ENCODE data around the gene PCDH9.
"Not testable (repeated sequence)": the region's sequence is repeated elsewhere in the genome, so short reads cannot be mapped to it uniquely, and the experiment has no call there.

PCDH9 gene

DNA sequence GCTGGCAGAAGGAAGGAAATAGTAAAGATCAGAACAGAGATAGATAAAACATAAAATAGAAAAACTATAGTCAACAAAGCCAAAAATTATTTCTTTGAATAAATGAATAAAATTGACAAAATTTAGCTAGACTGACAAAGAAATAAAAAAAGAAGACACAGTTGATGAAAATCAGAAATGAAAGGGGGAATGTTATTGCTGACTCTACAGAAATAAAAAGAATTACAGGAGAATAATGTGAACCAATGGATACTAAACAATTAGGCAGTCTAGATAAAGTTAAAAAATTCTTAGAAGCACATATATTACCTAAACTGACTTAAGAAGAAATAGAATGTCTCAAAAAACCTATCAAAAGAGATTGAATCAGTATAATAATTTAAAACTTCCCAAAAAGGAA is 933.8 kb downstream of the PCDH9 start:
- intact Hi-C loops (cut with DNase I): no loop called here

DNA sequence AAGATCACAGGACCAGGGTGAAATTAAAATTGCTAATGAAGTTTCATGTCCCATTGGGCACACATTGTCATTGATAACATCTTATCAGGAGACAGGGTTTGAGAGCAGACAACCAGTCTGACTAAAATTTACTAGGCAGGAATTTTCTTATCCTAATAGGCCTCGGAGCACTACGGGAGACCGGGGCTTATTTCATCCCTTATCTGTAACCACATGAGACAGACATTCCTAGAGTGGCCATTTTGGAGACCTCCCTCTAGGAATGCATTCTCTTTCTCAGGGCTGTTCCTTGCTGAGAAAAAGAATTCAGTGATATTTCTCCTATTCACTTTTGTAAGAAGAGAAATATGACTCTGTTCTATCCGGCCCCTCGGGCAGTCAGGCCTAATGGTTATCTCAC is 943.3 kb downstream of the PCDH9 start:
- DNase-seq; intact Hi-C loops (cut with DNase I): not testable (repeated sequence)

More for the DNA sequence above, 933.8 kb downstream of the PCDH9 start:
- DNase-seq: no peak

DNA sequence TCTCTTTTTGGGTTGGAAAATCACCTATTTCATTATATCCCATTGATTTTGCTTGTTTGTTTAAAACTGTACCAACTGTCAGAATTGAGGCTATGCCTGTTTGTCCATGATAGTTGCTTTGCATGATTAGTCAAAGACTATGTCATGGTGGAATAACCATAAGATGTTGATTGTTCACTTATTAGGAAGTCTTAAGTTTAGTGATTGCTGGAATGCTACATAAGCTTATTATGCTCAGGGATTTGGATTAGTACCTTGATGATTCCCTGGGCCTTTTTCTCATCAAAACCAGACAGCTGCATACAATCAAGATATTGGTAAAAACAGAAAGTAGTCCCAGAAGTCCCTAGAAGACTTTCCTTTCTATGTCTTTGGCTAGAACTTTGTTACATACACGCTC is 954.7 kb downstream of the PCDH9 start:
- intact Hi-C loops (cut with DNase I): no loop called here
- no peak for DNase-seq

DNA sequence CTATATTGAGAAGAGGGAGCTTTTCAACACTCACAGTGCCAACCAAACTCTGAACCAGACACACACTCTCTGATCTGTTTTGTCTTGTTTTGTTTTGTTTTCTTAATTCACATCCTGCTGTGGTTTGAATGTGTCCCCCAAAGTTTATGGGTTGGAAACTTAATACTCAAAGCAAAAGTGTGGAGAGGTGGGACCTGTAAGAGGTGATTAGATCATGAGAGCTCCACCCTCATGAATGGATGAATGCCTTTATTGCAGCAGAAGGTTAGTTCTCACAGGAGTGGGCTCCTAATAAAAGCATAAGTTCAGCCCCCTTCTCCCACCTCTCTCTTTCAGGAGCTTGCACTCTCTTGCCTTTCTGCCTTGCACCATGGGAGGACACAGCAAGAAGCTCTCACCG is 957.1 kb downstream of the PCDH9 start:
- DNase-seq: no peak
- intact Hi-C loops (cut with DNase I): no loop called here

DNA sequence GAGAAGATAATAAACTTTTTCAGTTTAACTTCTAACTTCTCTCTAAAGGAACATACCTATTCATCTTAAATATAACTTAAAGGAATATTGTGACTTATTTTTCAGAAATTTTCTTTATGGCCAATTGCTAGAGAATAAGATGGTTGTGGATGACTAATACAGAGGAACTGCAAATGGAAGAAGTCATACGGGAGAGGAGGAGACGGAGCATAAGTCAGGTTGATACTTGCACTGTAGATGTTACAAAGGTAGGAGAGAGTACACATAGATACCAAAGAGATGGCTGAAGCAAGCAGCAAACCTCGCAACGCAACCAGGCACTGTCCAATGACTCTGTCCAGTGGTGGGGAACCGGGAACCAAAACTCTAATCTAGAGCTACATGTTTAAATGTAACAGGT is 963.4 kb downstream of the PCDH9 start:
- intact Hi-C loops (cut with DNase I): no loop called here
- no peak for DNase-seq

DNA sequence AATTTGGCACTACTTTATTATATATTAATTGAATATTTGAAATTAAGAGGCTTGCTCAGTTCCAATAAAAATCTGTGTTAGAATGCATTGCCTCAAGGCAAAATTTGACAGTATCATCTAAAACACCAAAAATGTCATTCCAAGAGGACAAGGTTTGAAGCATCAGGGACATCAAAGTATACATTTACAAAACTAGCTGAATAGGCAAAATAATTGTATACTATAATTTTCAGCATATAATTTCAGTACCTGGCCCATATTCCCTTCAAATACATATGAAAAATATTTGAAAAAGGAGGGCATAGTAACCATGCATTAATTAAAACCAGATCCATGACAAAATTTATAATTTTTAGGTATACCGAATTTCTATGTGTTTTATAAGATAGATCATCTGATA is 963.8 kb downstream of the PCDH9 start:
- intact Hi-C loops (cut with DNase I): no loop called here
- DNase-seq: no peak

DNA sequence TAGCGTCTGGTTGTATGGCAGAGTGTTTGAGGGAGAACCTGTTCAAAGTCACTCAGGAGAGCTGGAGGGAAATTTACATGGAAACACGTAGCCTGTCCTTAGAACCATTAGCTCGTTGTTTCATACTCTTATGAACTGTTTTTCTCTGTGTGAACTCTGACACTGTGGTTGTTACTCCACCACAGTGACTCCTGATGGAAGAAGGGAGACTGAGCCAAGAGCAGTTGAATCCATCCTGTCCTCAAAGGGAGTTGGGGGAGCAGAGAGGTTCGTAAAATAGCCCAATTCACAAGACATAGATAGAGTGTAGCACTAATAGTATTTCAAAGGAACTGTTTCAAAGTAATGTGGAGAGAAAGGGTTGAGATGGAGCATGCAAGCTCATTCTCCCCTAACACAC is 964.8 kb downstream of the PCDH9 start:
- no peak for DNase-seq
- intact Hi-C loops (cut with DNase I): no loop called here

DNA sequence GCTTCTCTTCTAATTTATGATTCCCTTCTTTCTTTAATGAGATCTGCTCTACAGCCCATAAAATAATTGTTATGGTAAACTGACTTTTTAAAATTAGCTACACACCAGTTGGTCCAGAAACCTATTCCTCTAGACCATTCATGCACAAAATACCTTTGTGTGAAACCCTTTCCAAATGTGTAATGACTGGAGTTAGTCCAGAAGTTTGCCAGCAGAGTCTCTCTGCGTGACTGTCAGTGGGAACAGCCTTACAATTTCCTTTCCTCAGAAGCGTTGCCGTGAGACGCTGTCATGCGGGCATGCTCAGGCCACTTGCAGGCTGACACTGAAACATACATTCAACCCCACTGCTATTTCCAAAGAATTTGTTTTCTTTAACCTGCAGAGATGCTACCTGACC is 965.2 kb downstream of the PCDH9 start:
- DNase-seq: peak in 4 of 42 donors; percentile 3 to 11 (median 7)
- intact Hi-C loops (cut with DNase I): no loop called here

DNA sequence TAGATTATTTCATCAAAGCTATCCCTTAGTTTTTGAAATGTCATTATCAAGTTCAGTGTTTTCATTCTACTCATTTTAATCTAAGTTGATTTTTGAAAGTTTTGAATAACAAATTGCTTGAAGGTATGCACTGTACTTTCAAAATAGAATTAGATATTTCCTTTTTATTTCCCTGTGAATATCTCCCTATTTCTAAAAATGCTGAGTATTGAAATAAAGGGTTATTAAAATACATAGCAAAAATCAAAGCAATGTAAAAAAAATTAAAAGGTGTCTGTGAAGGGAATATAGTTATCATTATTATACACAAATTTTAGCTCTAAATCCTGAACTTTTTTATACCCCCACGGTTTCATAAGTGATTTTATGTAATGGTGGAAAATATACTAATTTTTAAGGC is 967.8 kb downstream of the PCDH9 start:
- intact Hi-C loops (cut with DNase I): no loop called here
- no peak for DNase-seq

DNA sequence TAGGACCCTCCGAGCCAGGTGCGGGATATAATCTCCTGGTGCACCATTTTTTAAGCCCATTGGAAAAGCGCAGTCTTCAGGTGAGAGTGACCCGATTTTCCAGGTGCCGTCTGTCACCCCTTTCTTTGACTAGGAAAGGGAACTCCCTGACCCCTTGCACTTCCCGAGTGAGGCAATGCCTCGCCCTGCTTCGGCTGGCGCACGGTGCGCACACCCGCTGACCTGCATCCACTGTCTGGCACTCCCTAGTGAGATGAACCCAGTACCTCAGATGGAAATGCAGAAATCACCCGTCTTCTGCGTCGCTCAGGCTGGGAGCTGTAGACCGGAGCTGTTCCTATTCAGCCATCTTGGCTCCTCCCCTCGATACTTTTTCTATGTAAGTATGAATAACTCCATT is 970.7 kb downstream of the PCDH9 start:
- intact Hi-C loops (cut with DNase I): not testable (repeated sequence)

More for the DNA sequence above, 970.7 kb downstream of the PCDH9 start:
- not testable (repeated sequence) for DNase-seq

Data from head of caudate nucleus (tissue), 42 donors.